ENCODE measurements around the gene ATP6AP2. TPM values are rescaled to one million over a fixed set of nuclear protein-coding genes. Genes with fewer than 3 reads are reported as not detected.
"Not testable (repeated sequence)": the region's sequence is repeated elsewhere in the genome, so short reads cannot be mapped to it uniquely, and the experiment has no call there.

ATP6AP2 gene
- total RNA-seq, 5 donors from 2014 or later (not counting 1 experiment from before 2014, with no cell fraction given), result 62.3 to 92.0 (median 74.1) TPM

DNA sequence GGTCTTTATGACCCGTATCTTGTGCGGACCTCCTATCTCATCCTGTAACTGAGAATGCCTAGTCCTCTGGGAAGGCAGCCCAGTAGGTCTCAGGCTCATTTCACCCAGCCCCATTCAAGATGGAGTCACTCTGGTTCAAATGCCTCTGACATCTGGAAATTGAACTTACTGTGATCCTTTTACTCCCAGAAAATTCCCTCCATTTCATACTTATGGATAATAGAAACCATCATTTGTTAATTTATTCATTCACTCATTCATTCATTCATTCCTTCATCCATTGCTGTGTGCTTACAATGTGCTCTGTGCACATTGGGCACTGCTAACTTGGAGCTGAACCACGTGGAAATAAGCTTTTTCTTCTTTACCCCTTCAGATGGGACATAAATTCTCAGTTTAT, 9.2 kb upstream of the ATP6AP2 start:
- Mint-ChIP-seq H3K9me3 (no peaks in the 10 kb centered on the region), H3K27ac (peak overlapping the region in 1 of 2 donors; percentile 90), H3K4me3 (peak overlapping the region in 2 of 3 donors; percentile 9 to 79), H3K36me3 (no peaks in the 10 kb centered on the region), H3K4me1 (peaks cover 9 to 19% (median 13%) of the 10 kb centered on the region in 3 donors), H3K27me3 (peaks cover 0 to 25% of the 10 kb centered on the region in 2 donors)
- no peak overlapping the region for H3K4me3 ChIP-seq (ENCODE audit: control insufficient read depth in 1 of 2, extremely low read depth in 1 of 2, low read length in 1 of 2)
- whole genome bisulfite sequencing (ENCODE audit: insufficient coverage), result 95% methylated on average over 2 of the region's 3 CpGs
- ATAC-seq (replicated peaks in 1 of 4) (peak in 1 of 4 experiments; percentile 22), DNase-seq (no peak)
- H3K9me3 ChIP-seq, result no peaks in the 10 kb centered on the region
- no peaks in the 10 kb centered on the region for H3K27me3 ChIP-seq (replicated peaks in 1 of 2; ENCODE audit: control insufficient read depth in 2 of 2, extremely low read depth in 1 of 2, insufficient read depth in 2 of 2, low read length in 1 of 2)
- CTCF ChIA-PET, result no interaction called here
- H3K36me3 ChIP-seq (ENCODE audit: control insufficient read depth in 2 of 2, extremely low read depth in 1 of 2, insufficient read depth in 1 of 2, low read length in 1 of 2), result no peaks in the 10 kb centered on the region
- peaks cover 0 to 9% of the 10 kb centered on the region in 2 experiments for H3K4me1 ChIP-seq (ENCODE audit: control insufficient read depth in 1 of 2, extremely low read depth in 1 of 2, insufficient read depth in 2 of 2, low read length in 2 of 2)
- no peak overlapping the region for H3K27ac ChIP-seq (ENCODE audit: low read length)
- POLR2A ChIA-PET, result no interaction called here

DNA sequence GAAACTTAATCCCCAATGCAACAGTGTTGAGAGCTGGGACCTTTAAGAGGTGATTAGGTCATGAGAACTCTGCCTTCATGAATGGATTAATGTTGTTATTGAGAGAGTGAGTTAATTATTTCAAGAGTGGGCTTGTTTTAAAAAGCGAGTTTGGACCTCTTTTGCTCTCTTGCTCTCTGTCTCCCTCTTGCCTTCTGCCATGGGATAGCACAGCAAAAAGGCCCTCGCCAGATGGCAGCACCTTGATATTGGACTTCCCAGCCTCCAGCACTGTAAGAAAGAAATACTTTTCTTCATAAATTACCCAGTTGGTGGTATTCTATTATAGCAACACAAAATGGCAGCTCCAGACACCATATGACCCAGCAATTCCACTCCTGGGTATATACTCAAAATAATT, 7.0 kb upstream of the ATP6AP2 start:
- no CpG with 5 or more reads among the region's 2 CpGs for WGBS (ENCODE audit: insufficient coverage)
- Histone ChIP-seq H3K27ac (ENCODE audit: low read length) (no peak overlapping the region), H3K4me1 (ENCODE audit: control insufficient read depth in 1 of 2, extremely low read depth in 1 of 2, insufficient read depth in 2 of 2, low read length in 2 of 2) (peaks cover 0 to 9% of the 10 kb centered on the region in 2 experiments), H3K9me3 (no peaks in the 10 kb centered on the region), H3K27me3 (replicated peaks in 1 of 2; ENCODE audit: control insufficient read depth in 2 of 2, extremely low read depth in 1 of 2, insufficient read depth in 2 of 2, low read length in 1 of 2) (no peaks in the 10 kb centered on the region), H3K36me3 (ENCODE audit: control insufficient read depth in 2 of 2, extremely low read depth in 1 of 2, insufficient read depth in 1 of 2, low read length in 1 of 2) (no peaks in the 10 kb centered on the region), H3K4me3 (ENCODE audit: control insufficient read depth in 1 of 2, extremely low read depth in 1 of 2, low read length in 1 of 2) (no peak overlapping the region)
- ATAC-seq (replicated peaks in 1 of 4) (peak in 1 of 4 experiments; percentile 60), DNase-seq (peak in 15 of 35 experiments; percentile 1 to 54 (median 12))
- no peaks in the 10 kb centered on the region for H3K36me3 Mint-ChIP-seq
- H3K4me1 Mint-ChIP-seq, result peaks cover 9 to 19% (median 13%) of the 10 kb centered on the region in 3 donors
- ChIA-PET POLR2A (interaction anchor here in 1 of 2 donors (0.6 kb wide), 1 partner anchor 447 kb away, joined by 3 read pairs; no protein-coding TSS in a partner anchor), CTCF (interaction anchor here in 1 of 2 donors (0.5 to 0.7 kb wide), 3 partner anchors 63 to 192 kb away, joined by 3 to 6 read pairs (median 4); no protein-coding TSS in a partner anchor)
- no peaks in the 10 kb centered on the region for H3K9me3 Mint-ChIP-seq
- H3K4me3 Mint-ChIP-seq, result no peak overlapping the region
- H3K27ac Mint-ChIP-seq, result no peak overlapping the region
- peaks cover 0 to 27% of the 10 kb centered on the region in 2 donors for H3K27me3 Mint-ChIP-seq

- CTCF ChIA-PET, result not testable (repeated sequence)
Observed at GRCh38 chrX:40575411-40575810, 5.4 kb upstream of the ATP6AP2 start.

DNA sequence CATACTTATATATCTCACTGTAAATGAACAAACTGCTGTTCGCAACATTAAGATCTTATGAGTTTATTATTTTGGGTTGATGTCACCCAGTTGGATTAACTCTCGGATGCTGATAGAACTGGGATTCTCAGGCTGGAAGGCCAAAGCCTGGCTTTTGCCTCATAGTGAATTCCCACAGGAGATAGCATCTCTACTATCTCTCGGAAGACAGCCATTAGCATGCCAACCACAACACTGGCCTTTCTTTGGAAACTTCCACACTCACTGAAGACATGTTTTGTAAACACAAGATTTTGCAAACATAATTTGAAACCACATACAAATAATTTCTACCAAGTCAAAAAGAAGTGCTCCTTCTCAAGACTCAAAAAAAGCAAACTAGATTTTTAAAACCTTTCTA, 4.5 kb upstream of the ATP6AP2 start:
- H3K27me3 Mint-ChIP-seq, result peaks cover 0 to 16% of the 10 kb centered on the region in 2 donors
- no peaks in the 10 kb centered on the region for H3K9me3 Mint-ChIP-seq
- peaks cover 0 to 12% (median 0%) of the 10 kb centered on the region in 3 donors for H3K4me1 Mint-ChIP-seq
- DNase-seq, result no peak
- no peaks in the 10 kb centered on the region for H3K36me3 Mint-ChIP-seq
- POLR2A ChIA-PET, result no interaction called here
- H3K27me3 ChIP-seq (replicated peaks in 1 of 2; ENCODE audit: control insufficient read depth in 2 of 2, extremely low read depth in 1 of 2, insufficient read depth in 2 of 2, low read length in 1 of 2), result no peaks in the 10 kb centered on the region
- no peaks in the 10 kb centered on the region for H3K9me3 ChIP-seq
- no peaks in the 10 kb centered on the region for H3K4me1 ChIP-seq (ENCODE audit: control insufficient read depth in 1 of 2, extremely low read depth in 1 of 2, insufficient read depth in 2 of 2, low read length in 2 of 2)
- no peak overlapping the region for H3K27ac ChIP-seq (ENCODE audit: low read length)
- ATAC-seq (replicated peaks in 1 of 4), result no peak
- H3K36me3 ChIP-seq (ENCODE audit: control insufficient read depth in 2 of 2, extremely low read depth in 1 of 2, insufficient read depth in 1 of 2, low read length in 1 of 2), result no peaks in the 10 kb centered on the region
- H3K4me3 Mint-ChIP-seq, result no peak overlapping the region
- CTCF ChIA-PET, result interaction anchor here in 1 of 2 donors (0.6 kb wide), 1 partner anchor 31 kb away, joined by 3 read pairs; no protein-coding TSS in a partner anchor
- no CpG with 5 or more reads among the region's 3 CpGs for WGBS (ENCODE audit: insufficient coverage)
- H3K27ac Mint-ChIP-seq, result no peak overlapping the region
- no peak overlapping the region for H3K4me3 ChIP-seq (ENCODE audit: control insufficient read depth in 1 of 2, extremely low read depth in 1 of 2, low read length in 1 of 2)

More at GRCh38 chrX:40575411-40575810, 5.4 kb upstream of the ATP6AP2 start:
- Mint-ChIP-seq H3K4me1 (peaks cover 6 to 17% (median 8%) of the 10 kb centered on the region in 3 donors), H3K27me3 (peaks cover 0 to 22% of the 10 kb centered on the region in 2 donors)
- ATAC-seq (replicated peaks in 1 of 4); H3K9me3 ChIP-seq; H3K27me3 ChIP-seq (replicated peaks in 1 of 2; ENCODE audit: control insufficient read depth in 2 of 2, extremely low read depth in 1 of 2, insufficient read depth in 2 of 2, low read length in 1 of 2); H3K36me3 ChIP-seq (ENCODE audit: control insufficient read depth in 2 of 2, extremely low read depth in 1 of 2, insufficient read depth in 1 of 2, low read length in 1 of 2); H3K9me3 Mint-ChIP-seq; DNase-seq; H3K27ac ChIP-seq (ENCODE audit: low read length); H3K27ac Mint-ChIP-seq; H3K36me3 Mint-ChIP-seq; H3K4me1 ChIP-seq (ENCODE audit: control insufficient read depth in 1 of 2, extremely low read depth in 1 of 2, insufficient read depth in 2 of 2, low read length in 2 of 2); H3K4me3 Mint-ChIP-seq; POLR2A ChIA-PET; H3K4me3 ChIP-seq (ENCODE audit: control insufficient read depth in 1 of 2, extremely low read depth in 1 of 2, low read length in 1 of 2): not testable (repeated sequence)
- WGBS (ENCODE audit: insufficient coverage), result no CpG with 5 or more reads among the region's 2 CpGs

DNA sequence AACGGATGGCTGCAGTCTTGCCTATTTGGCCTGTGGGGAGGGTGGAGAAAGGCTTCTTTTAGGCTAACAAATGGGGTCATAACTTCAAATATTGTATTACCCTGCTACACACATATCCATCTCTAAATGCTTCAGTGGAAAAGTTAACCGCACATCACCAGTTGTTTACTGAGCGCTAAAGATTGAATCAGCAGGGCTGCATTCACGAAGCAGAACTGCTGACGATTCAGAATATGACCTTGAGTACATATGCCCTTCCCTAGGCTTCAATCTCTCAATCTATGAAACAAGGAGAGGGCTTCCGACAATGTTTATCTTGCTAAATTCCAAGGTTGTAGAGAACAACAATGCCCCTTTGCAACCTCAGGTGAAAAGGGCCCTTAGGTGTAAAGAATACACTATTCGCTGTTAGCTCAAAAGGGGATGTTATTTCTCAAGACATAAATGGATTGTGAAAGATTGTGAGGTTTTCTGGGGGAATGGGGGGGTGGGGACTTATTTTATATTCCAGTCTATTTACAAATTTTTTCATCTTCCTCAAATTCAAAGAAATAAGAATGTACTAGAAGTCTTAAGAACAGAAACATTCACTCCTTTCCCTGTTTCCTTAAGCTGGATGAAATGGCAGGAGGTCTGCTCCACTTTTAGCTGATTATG, 2.6 kb upstream of the ATP6AP2 start:
- no peak overlapping the region for H3K4me3 ChIP-seq (ENCODE audit: control insufficient read depth in 1 of 2, extremely low read depth in 1 of 2, low read length in 1 of 2)
- ChIA-PET POLR2A (no interaction called here), CTCF (no interaction called here)
- peaks cover 2 to 9% of the 10 kb centered on the region in 2 experiments for H3K4me1 ChIP-seq (ENCODE audit: control insufficient read depth in 1 of 2, extremely low read depth in 1 of 2, insufficient read depth in 2 of 2, low read length in 2 of 2)
- no peaks in the 10 kb centered on the region for H3K9me3 Mint-ChIP-seq
- H3K36me3 ChIP-seq (ENCODE audit: control insufficient read depth in 2 of 2, extremely low read depth in 1 of 2, insufficient read depth in 1 of 2, low read length in 1 of 2), result no peaks in the 10 kb centered on the region
- H3K27ac Mint-ChIP-seq, result no peak overlapping the region
- H3K36me3 Mint-ChIP-seq, result no peaks in the 10 kb centered on the region
- no CpG with 5 or more reads among the region's 7 CpGs for WGBS (ENCODE audit: insufficient coverage)
- H3K9me3 ChIP-seq, result no peaks in the 10 kb centered on the region
- peaks cover 0 to 24% of the 10 kb centered on the region in 2 donors for H3K27me3 Mint-ChIP-seq
- no peak overlapping the region for H3K4me3 Mint-ChIP-seq
- no peak overlapping the region for H3K27ac ChIP-seq (ENCODE audit: low read length)
- peaks cover 13 to 24% (median 16%) of the 10 kb centered on the region in 3 donors for H3K4me1 Mint-ChIP-seq
- no peaks in the 10 kb centered on the region for H3K27me3 ChIP-seq (replicated peaks in 1 of 2; ENCODE audit: control insufficient read depth in 2 of 2, extremely low read depth in 1 of 2, insufficient read depth in 2 of 2, low read length in 1 of 2)
- ATAC-seq (replicated peaks in 1 of 4) (no peak), DNase-seq (no peak)

- Histone ChIP-seq H3K9me3 (no peaks in the 10 kb centered on the region), H3K4me3 (ENCODE audit: control insufficient read depth in 1 of 2, extremely low read depth in 1 of 2, low read length in 1 of 2) (no peak overlapping the region), H3K27me3 (replicated peaks in 1 of 2; ENCODE audit: control insufficient read depth in 2 of 2, extremely low read depth in 1 of 2, insufficient read depth in 2 of 2, low read length in 1 of 2) (no peaks in the 10 kb centered on the region), H3K27ac (ENCODE audit: low read length) (no peak overlapping the region), H3K4me1 (ENCODE audit: control insufficient read depth in 1 of 2, extremely low read depth in 1 of 2, insufficient read depth in 2 of 2, low read length in 2 of 2) (peaks cover 2 to 9% of the 10 kb centered on the region in 2 experiments), H3K36me3 (ENCODE audit: control insufficient read depth in 2 of 2, extremely low read depth in 1 of 2, insufficient read depth in 1 of 2, low read length in 1 of 2) (no peaks in the 10 kb centered on the region)
- Mint-ChIP-seq H3K4me1 (peaks cover 20 to 31% (median 23%) of the 10 kb centered on the region in 3 donors), H3K27me3 (peaks cover 0 to 30% of the 10 kb centered on the region in 2 donors), H3K27ac (no peak overlapping the region), H3K9me3 (no peaks in the 10 kb centered on the region), H3K4me3 (no peak overlapping the region), H3K36me3 (no peaks in the 10 kb centered on the region)
- ATAC-seq (replicated peaks in 1 of 4) (no peak), DNase-seq (no peak)
- no CpG with 5 or more reads among the region's 3 CpGs for WGBS (ENCODE audit: insufficient coverage)
- ChIA-PET POLR2A (no interaction called here), CTCF (no interaction called here)
Observed at GRCh38 chrX:40579141-40579540, 1.6 kb upstream of the ATP6AP2 start.

All from T-cell (primary cell).